ENCODE measurements around the gene TEX14. TPM values are rescaled to one million over a fixed set of nuclear protein-coding genes. Genes with fewer than 3 reads are reported as not detected.

The TEX14 gene
- total and polyA plus RNA-seq, 2 experiments from 2014 or later, result 0.15 TPM; not detected in 1

- DNase-seq, result no peak
- Histone ChIP-seq H3K4me2 (ENCODE audit: unreplicated experiment) (no peak overlapping the region), H3K9me2 (ENCODE audit: insufficient read depth) (no peaks in the 10 kb centered on the region), H3F3A (ENCODE audit: insufficient read depth) (no peaks in the 10 kb centered on the region), H3K4me1 (ENCODE audit: insufficient read depth) (0 out of 2 replicates have a peak, but pooled peaks cover 3% of the 10 kb centered on the region), H3K36me3 (ENCODE audit: low read depth) (no peaks in the 10 kb centered on the region), H2AFZ (no peak overlapping the region), H3K4me3 (no peak overlapping the region), H3K9ac (no peak overlapping the region), H3K9me3 (ENCODE audit: low read depth) (no peaks in the 10 kb centered on the region), H3K27me3 (replicated peaks; ENCODE audit: insufficient read depth) (no peaks in the 10 kb centered on the region), H3K79me2 (ENCODE audit: insufficient read depth) (no peaks in the 10 kb centered on the region), H3K27ac (no peak overlapping the region), H4K20me1 (ENCODE audit: insufficient read depth) (no peaks in the 10 kb centered on the region)
- WGBS, 2 experiments (ENCODE audit: low coverage in 1 of 2, low lambda C conversion rate in 2 of 2, missing lambda C conversion rate in 2 of 2), result 95 to 98% methylated on average over 3 of the region's 3 CpGs
- TF ChIP-seq EZH2phosphoT487 (IDR thresholded peaks at IDR 0.05; ENCODE audit: insufficient read depth, low read depth) (no peak), EZH2 (IDR thresholded peaks at IDR 0.05; ENCODE audit: insufficient read depth, poor library complexity, severe bottlenecking) (no peak)
- in situ Hi-C loops (cut with MboI), result loop anchor here (10.0 kb wide), 1 partner anchor 288 kb away; no protein-coding TSS in a partner anchor
Observed at GRCh38 chr17:58706351-58707140, 14.7 kb upstream of the TEX14 start.

- H3K4me2 ChIP-seq (ENCODE audit: unreplicated experiment), result no peak overlapping the region
- no peak overlapping the region for H3K4me3 ChIP-seq
- no peak overlapping the region for H3K27ac ChIP-seq
- H3K79me2 ChIP-seq (ENCODE audit: insufficient read depth), result no peaks in the 10 kb centered on the region
- H3F3A ChIP-seq (ENCODE audit: insufficient read depth), result no peaks in the 10 kb centered on the region
- H3K9me2 ChIP-seq (ENCODE audit: insufficient read depth), result no peaks in the 10 kb centered on the region
- TF ChIP-seq EZH2 (IDR thresholded peaks at IDR 0.05; ENCODE audit: insufficient read depth, poor library complexity, severe bottlenecking) (no peak), EZH2phosphoT487 (IDR thresholded peaks at IDR 0.05; ENCODE audit: insufficient read depth, low read depth) (no peak)
- H2AFZ ChIP-seq, result no peak overlapping the region
- H3K27me3 ChIP-seq (replicated peaks; ENCODE audit: insufficient read depth), result no peaks in the 10 kb centered on the region
- H3K9me3 ChIP-seq (ENCODE audit: low read depth), result no peaks in the 10 kb centered on the region
- H3K36me3 ChIP-seq (ENCODE audit: low read depth), result no peaks in the 10 kb centered on the region
- H4K20me1 ChIP-seq (ENCODE audit: insufficient read depth), result no peaks in the 10 kb centered on the region
- H3K4me1 ChIP-seq (ENCODE audit: insufficient read depth), result 0 out of 2 replicates have a peak, but pooled peaks cover 3% of the 10 kb centered on the region
- DNase-seq, result no peak
- no peak overlapping the region for H3K9ac ChIP-seq
- WGBS, 2 experiments (ENCODE audit: low coverage in 1 of 2, low lambda C conversion rate in 2 of 2, missing lambda C conversion rate in 2 of 2), result 79 to 96% methylated on average over 1 to 2 of the region's 2 CpGs
- in situ Hi-C loops (cut with MboI), result loop anchor here (10.0 kb wide), 1 partner anchor 291 kb away; no protein-coding TSS in a partner anchor
Observed at GRCh38 chr17:58703916-58704286, 12.1 kb upstream of the TEX14 start.

- Histone ChIP-seq H3K9ac (no peak overlapping the region), H3K4me1 (ENCODE audit: insufficient read depth) (0 out of 2 replicates have a peak, but pooled peaks cover 3% of the 10 kb centered on the region), H4K20me1 (ENCODE audit: insufficient read depth) (no peaks in the 10 kb centered on the region), H3K79me2 (ENCODE audit: insufficient read depth) (no peaks in the 10 kb centered on the region), H3K36me3 (ENCODE audit: low read depth) (no peaks in the 10 kb centered on the region), H3K27ac (no peak overlapping the region), H3K27me3 (replicated peaks; ENCODE audit: insufficient read depth) (no peaks in the 10 kb centered on the region), H3K9me2 (ENCODE audit: insufficient read depth) (no peaks in the 10 kb centered on the region), H3K4me3 (no peak overlapping the region), H3K9me3 (ENCODE audit: low read depth) (no peaks in the 10 kb centered on the region), H3K4me2 (ENCODE audit: unreplicated experiment) (peak overlapping the region; percentile 9), H2AFZ (no peak overlapping the region), H3F3A (ENCODE audit: insufficient read depth) (no peaks in the 10 kb centered on the region)
- in situ Hi-C loops (cut with MboI), result loop anchor here (10.0 kb wide), 1 partner anchor 291 kb away; no protein-coding TSS in a partner anchor
- TF ChIP-seq EZH2phosphoT487 (IDR thresholded peaks at IDR 0.05; ENCODE audit: insufficient read depth, low read depth) (no peak), EZH2 (IDR thresholded peaks at IDR 0.05; ENCODE audit: insufficient read depth, poor library complexity, severe bottlenecking) (no peak)
- DNase-seq, result peak; percentile 59
- WGBS, 2 experiments (ENCODE audit: low coverage in 1 of 2, low lambda C conversion rate in 2 of 2, missing lambda C conversion rate in 2 of 2), result 81 to 84% methylated on average over 4 of the region's 4 CpGs
Observed at GRCh38 chr17:58703137-58703915, 11.5 kb upstream of the TEX14 start.

- Histone ChIP-seq H3K36me3 (ENCODE audit: low read depth) (no peaks in the 10 kb centered on the region), H3F3A (ENCODE audit: insufficient read depth) (no peaks in the 10 kb centered on the region), H3K4me2 (ENCODE audit: unreplicated experiment) (no peak overlapping the region), H2AFZ (no peak overlapping the region), H3K9ac (no peak overlapping the region), H3K9me3 (ENCODE audit: low read depth) (no peaks in the 10 kb centered on the region), H4K20me1 (ENCODE audit: insufficient read depth) (no peaks in the 10 kb centered on the region), H3K27ac (no peak overlapping the region), H3K9me2 (ENCODE audit: insufficient read depth) (no peaks in the 10 kb centered on the region), H3K4me3 (no peak overlapping the region), H3K27me3 (replicated peaks; ENCODE audit: insufficient read depth) (no peaks in the 10 kb centered on the region), H3K4me1 (ENCODE audit: insufficient read depth) (0 out of 2 replicates have a peak, but pooled peaks cover 3% of the 10 kb centered on the region), H3K79me2 (ENCODE audit: insufficient read depth) (no peaks in the 10 kb centered on the region)
- 88 to 92% methylated on average over 8 of the region's 8 CpGs for WGBS, 2 experiments (ENCODE audit: low coverage in 1 of 2, low lambda C conversion rate in 2 of 2, missing lambda C conversion rate in 2 of 2)
- in situ Hi-C loops (cut with MboI), result loop anchor here (10.0 kb wide), 1 partner anchor 292 kb away; no protein-coding TSS in a partner anchor
- no peak for TF ChIP-seq EZH2 (IDR thresholded peaks at IDR 0.05; ENCODE audit: insufficient read depth, poor library complexity, severe bottlenecking)
- no peak for TF ChIP-seq EZH2phosphoT487 (IDR thresholded peaks at IDR 0.05; ENCODE audit: insufficient read depth, low read depth)
- no peak for DNase-seq
Observed at GRCh38 chr17:58702708-58703107, 10.9 kb upstream of the TEX14 start.

All from GM23248 (cell line).